RWPE2 (cell line): ENCODE data around the gene INSC.

Source experiments
- ATAC-seq: fragments of 200-7000 bp; cut with Tn5 transposase; 3 replicates; pipeline ENCODE4 v1.9.1; 2021; ENCODE audit warnings: low read depth
- DNase-seq: peaks from one replicate; pipeline ENCODE4 v3.0.0-alpha.2; 2020; ENCODE audit warnings: low spot score
- H3K27ac ChIP-seq: fragments of 450-650 bp; 2 replicates; pipeline ENCODE4 v1.5.1; 2017; ENCODE audit warnings: mild to moderate bottlenecking; ENCODE audit not compliant: poor library complexity, severe bottlenecking
- H3K27me3 ChIP-seq: fragments of 250-450 bp; sonication (Bioruptor Pico); 2 replicates; pipeline ENCODE4 v1.5.1; 2021; ENCODE audit warnings: mild to moderate bottlenecking, moderate library complexity; ENCODE audit not compliant: insufficient read depth, poor library complexity, severe bottlenecking
- H3K36me3 ChIP-seq: fragments of 250-450 bp; sonication (Bioruptor Pico); 2 replicates; pipeline ENCODE4 v1.5.1; 2020; ENCODE audit warnings: low read depth, mild to moderate bottlenecking, moderate library complexity
- H3K4me1 ChIP-seq: fragments of 250-450 bp; sonication (Bioruptor Pico); 2 replicates; pipeline ENCODE4 v1.5.1; 2021; ENCODE audit warnings: mild to moderate bottlenecking, moderate library complexity; ENCODE audit not compliant: insufficient read depth, poor library complexity, severe bottlenecking
- H3K4me3 ChIP-seq: fragments of 250-450 bp; sonication (Bioruptor Pico); 2 replicates; pipeline ENCODE4 v1.5.1; 2021; ENCODE audit warnings: mild to moderate bottlenecking, moderate library complexity; ENCODE audit not compliant: severe bottlenecking
- H3K9me3 ChIP-seq: fragments of 250-450 bp; sonication (Bioruptor Pico); 2 replicates; pipeline ENCODE4 v1.5.1; 2021; ENCODE audit warnings: mild to moderate bottlenecking, moderate library complexity; ENCODE audit not compliant: severe bottlenecking
- CTCF ChIP-seq: fragments of 450-650 bp; IDR thresholded peaks from one replicate; pipeline ENCODE4 v1.5.1; 2017; ENCODE audit warnings: mild to moderate bottlenecking, moderate library complexity; ENCODE audit not compliant: poor library complexity, severe bottlenecking

INSC gene

GRCh38 chr11:15101072-15101709 lies 13.5 kb upstream of the INSC start:
- peaks cover 2% of the 10 kb centered on the region for H3K9me3 ChIP-seq
- H3K27me3 ChIP-seq, result no peaks in the 10 kb centered on the region
- ATAC-seq (peak; percentile 90), DNase-seq (no peak)
- no peak overlapping the region for H3K4me3 ChIP-seq
- peak; percentile 92 for TF ChIP-seq CTCF
- peaks cover 12% of the 10 kb centered on the region for H3K4me1 ChIP-seq
- no peaks in the 10 kb centered on the region for H3K36me3 ChIP-seq
- H3K27ac ChIP-seq, result no peak overlapping the region

GRCh38 chr11:15104166-15104565 lies 10.6 kb upstream of the INSC start:
- Histone ChIP-seq H3K4me3 (no peak overlapping the region), H3K4me1 (peaks cover 32% of the 10 kb centered on the region), H3K27me3 (no peaks in the 10 kb centered on the region), H3K9me3 (peaks cover 2% of the 10 kb centered on the region), H3K27ac (no peak overlapping the region), H3K36me3 (no peaks in the 10 kb centered on the region)
- no peak for DNase-seq
- ATAC-seq, result no peak
- TF ChIP-seq CTCF, result no peak

- Histone ChIP-seq H3K36me3 (no peaks in the 10 kb centered on the region), H3K9me3 (peaks cover 2% of the 10 kb centered on the region), H3K27me3 (no peaks in the 10 kb centered on the region), H3K4me1 (peaks cover 32% of the 10 kb centered on the region), H3K27ac (peak overlapping the region; percentile 79), H3K4me3 (no peak overlapping the region)
- peak; percentile 78 for ATAC-seq
- TF ChIP-seq CTCF, result no peak
- no peak for DNase-seq
Measured at GRCh38 chr11:15106201-15106965, 8.3 kb upstream of the INSC start.

GRCh38 chr11:15107730-15108515 lies 6.8 kb upstream of the INSC start:
- Histone ChIP-seq H3K4me3 (no peak overlapping the region), H3K4me1 (peaks cover 32% of the 10 kb centered on the region), H3K27me3 (no peaks in the 10 kb centered on the region), H3K27ac (peak overlapping the region; percentile 79), H3K9me3 (peaks cover 2% of the 10 kb centered on the region), H3K36me3 (no peaks in the 10 kb centered on the region)
- no peak for TF ChIP-seq CTCF
- DNase-seq (no peak), ATAC-seq (no peak; the same call in 2 of the 3 replicates)
